Immature natural killer cell (primary cell): ENCODE measurements around the gene NCKAP5. TPM values are rescaled to one million over a fixed set of nuclear protein-coding genes. Genes with fewer than 3 reads are reported as not detected.
"Not testable (repeated sequence)": the region's sequence is repeated elsewhere in the genome, so short reads cannot be mapped to it uniquely, and the experiment has no call there.

Experiments used
- DNase-seq, 3 donors: peaks; one replicate each; pipeline ENCODE4 v3.0.0; 2022; ENCODE audit warnings: mixed read lengths in 1 of 3
- H3K27ac Mint-ChIP-seq, 6 donors: one replicate each; pipeline ENCODE4 v1.8.0; 2020; ENCODE audit warnings: mixed read lengths in 6 of 6, mild to moderate bottlenecking in 5 of 6, inconsistent platforms in 4 of 6, moderate library complexity in 3 of 6
- H3K27me3 Mint-ChIP-seq, 3 donors: one replicate each; pipeline ENCODE4 v1.8.0; 2020 to 2021; ENCODE audit warnings: low read depth in 3 of 3, mild to moderate bottlenecking in 3 of 3, mixed read lengths in 3 of 3, moderate library complexity in 3 of 3, inconsistent platforms in 1 of 3
- H3K36me3 Mint-ChIP-seq, 3 donors: one replicate each; pipeline ENCODE4 v1.8.0; 2020; ENCODE audit warnings: mixed read lengths in 3 of 3, inconsistent platforms in 2 of 3, mild to moderate bottlenecking in 2 of 3
- H3K4me1 Mint-ChIP-seq, 2 donors: one replicate each; pipeline ENCODE4 v1.8.0; 2020; ENCODE audit warnings: inconsistent platforms in 2 of 2, mild to moderate bottlenecking in 2 of 2, mixed read lengths in 2 of 2, moderate library complexity in 1 of 2
- H3K4me3 Mint-ChIP-seq, 5 donors: one replicate each; pipeline ENCODE4 v1.8.0; 2020; ENCODE audit warnings: mild to moderate bottlenecking in 5 of 5, mixed read lengths in 5 of 5, inconsistent platforms in 3 of 5, moderate library complexity in 3 of 5
- H3K9me3 Mint-ChIP-seq, 6 donors: one replicate each; pipeline ENCODE4 v1.8.0; 2020; ENCODE audit warnings: mild to moderate bottlenecking in 6 of 6, mixed read lengths in 6 of 6, inconsistent platforms in 4 of 6, moderate library complexity in 3 of 6
- polyA plus RNA-seq, 3 donors: library from polyadenylated mRNA; unstranded; fragments of 300-500 nt; fragmentation: Illumina TruSeq; gene quantifications; one replicate each; pipeline ENCODE4 v1.2.3, GENCODE V29; 2021

NCKAP5 gene
- polyA plus RNA-seq, 3 donors from 2014 or later = not detected

- Mint-ChIP-seq H3K9me3 (peaks cover 6 to 45% (median 19%) of the 10 kb centered on the region in 6 donors), H3K36me3 (peaks cover 0 to 3% (median 0%) of the 10 kb centered on the region in 3 donors), H3K27ac (no peak overlapping the region), H3K4me1 (no peaks in the 10 kb centered on the region), H3K27me3 (no peaks in the 10 kb centered on the region), H3K4me3 (no peak overlapping the region)
- no peak for DNase-seq
Measured at GRCh38 chr2:132811148-132811915, 756.9 kb downstream of the NCKAP5 start.

- not testable (repeated sequence) for H3K4me1 Mint-ChIP-seq
Measured at GRCh38 chr2:132809962-132810361, 758.3 kb downstream of the NCKAP5 start.

DNA sequence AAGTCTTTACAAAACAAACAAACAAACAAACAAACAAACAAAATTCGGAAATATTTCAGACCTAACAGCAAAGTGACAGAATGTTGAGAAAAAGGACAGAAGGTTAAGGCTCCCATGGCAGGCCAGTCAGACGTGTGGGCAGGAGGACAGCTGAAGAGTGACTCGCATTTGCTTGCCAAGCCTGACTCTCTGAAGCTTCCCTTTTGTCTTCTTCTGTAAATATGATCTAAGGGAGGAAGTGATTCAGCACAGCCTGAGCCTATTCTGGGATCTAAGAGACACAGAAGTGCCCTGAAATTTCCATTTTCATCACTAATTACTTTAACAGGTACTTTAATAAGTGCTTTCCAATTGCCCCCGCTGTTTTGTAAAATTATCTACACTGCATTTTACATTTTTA is 764.2 kb downstream of the NCKAP5 start:
- H3K4me3 Mint-ChIP-seq = no peak overlapping the region

More at GRCh38 chr2:132809962-132810361, 758.3 kb downstream of the NCKAP5 start:
- H3K9me3 Mint-ChIP-seq = peaks cover 2 to 50% (median 19%) of the 10 kb centered on the region in 6 donors
- H3K4me3 Mint-ChIP-seq, H3K27me3 Mint-ChIP-seq, DNase-seq, H3K36me3 Mint-ChIP-seq, H3K27ac Mint-ChIP-seq: not testable (repeated sequence)

GRCh38 chr2:132798341-132798740 is 769.9 kb downstream of the NCKAP5 start:
- no peak overlapping the region for H3K4me3 Mint-ChIP-seq
- H3K9me3 Mint-ChIP-seq = peaks cover 0 to 17% (median 2%) of the 10 kb centered on the region in 6 donors
- no peak overlapping the region for H3K27ac Mint-ChIP-seq
- DNase-seq = no peak
- no peaks in the 10 kb centered on the region for H3K4me1 Mint-ChIP-seq
- no peaks in the 10 kb centered on the region for H3K27me3 Mint-ChIP-seq
- H3K36me3 Mint-ChIP-seq = no peaks in the 10 kb centered on the region

More for the DNA sequence above, 764.2 kb downstream of the NCKAP5 start:
- Mint-ChIP-seq H3K27me3 (no peaks in the 10 kb centered on the region), H3K27ac (no peak overlapping the region), H3K4me1 (no peaks in the 10 kb centered on the region), H3K36me3 (peaks cover 0 to 3% (median 0%) of the 10 kb centered on the region in 3 donors), H3K9me3 (peaks cover 0 to 25% (median 10%) of the 10 kb centered on the region in 6 donors)
- no peak for DNase-seq

- H3K27ac Mint-ChIP-seq = no peak overlapping the region
- peaks cover 0 to 17% (median 3%) of the 10 kb centered on the region in 6 donors for H3K9me3 Mint-ChIP-seq
- no peaks in the 10 kb centered on the region for H3K4me1 Mint-ChIP-seq
- no peak overlapping the region for H3K4me3 Mint-ChIP-seq
- H3K36me3 Mint-ChIP-seq = no peaks in the 10 kb centered on the region
- DNase-seq = no peak
- no peaks in the 10 kb centered on the region for H3K27me3 Mint-ChIP-seq
Measured at GRCh38 chr2:132797556-132797955, 770.7 kb downstream of the NCKAP5 start.

DNA sequence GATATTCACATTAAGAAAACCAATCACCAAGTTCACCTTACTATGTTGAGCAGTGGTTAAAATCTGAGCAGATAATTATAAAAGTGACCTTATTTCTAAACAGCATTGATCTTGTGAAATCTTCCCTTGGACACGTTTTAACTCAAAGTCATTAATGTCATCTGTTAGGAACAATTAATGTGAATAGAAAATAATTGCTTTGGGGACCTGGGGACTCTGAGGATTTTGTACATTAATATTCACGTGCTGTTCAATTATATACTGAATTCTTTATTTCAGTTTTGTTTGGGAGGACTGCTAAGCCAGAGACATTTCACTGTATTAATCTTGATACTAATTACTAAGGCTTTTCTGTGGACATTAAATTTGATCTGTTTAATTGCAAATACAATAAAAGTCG is 771.2 kb downstream of the NCKAP5 start:
- Mint-ChIP-seq H3K4me3 (no peak overlapping the region), H3K27me3 (no peaks in the 10 kb centered on the region), H3K27ac (no peak overlapping the region), H3K9me3 (peaks cover 0 to 17% (median 3%) of the 10 kb centered on the region in 6 donors), H3K36me3 (no peaks in the 10 kb centered on the region), H3K4me1 (no peaks in the 10 kb centered on the region)
- DNase-seq = no peak

GRCh38 chr2:132795220-132795619 is 773.0 kb downstream of the NCKAP5 start:
- DNase-seq = no peak
- Mint-ChIP-seq H3K9me3 (peaks cover 0 to 15% (median 3%) of the 10 kb centered on the region in 6 donors), H3K4me3 (no peak overlapping the region), H3K36me3 (no peaks in the 10 kb centered on the region), H3K27me3 (no peaks in the 10 kb centered on the region), H3K4me1 (no peaks in the 10 kb centered on the region), H3K27ac (no peak overlapping the region)

DNA sequence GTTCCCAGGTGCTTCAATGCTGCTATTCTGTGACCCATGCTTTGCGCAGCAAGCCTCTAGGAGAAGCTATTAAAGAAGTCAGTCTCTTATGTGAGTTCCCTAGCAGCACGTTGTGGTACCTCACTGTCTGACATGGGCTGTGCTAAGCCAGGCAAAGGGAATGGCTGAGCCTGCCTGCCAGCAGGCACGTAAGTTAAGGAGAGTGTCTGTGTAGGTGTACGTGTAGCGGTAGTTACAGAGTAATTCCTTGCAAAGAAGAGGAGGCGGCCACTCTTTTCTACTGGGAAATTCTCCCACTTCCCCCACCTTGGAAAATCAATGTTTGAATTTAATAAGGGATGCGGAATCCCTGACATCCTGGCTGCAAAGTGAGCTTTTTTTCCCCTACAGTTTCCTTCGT is 774.7 kb downstream of the NCKAP5 start:
- H3K4me3 Mint-ChIP-seq = no peak overlapping the region
- no peaks in the 10 kb centered on the region for H3K27me3 Mint-ChIP-seq
- DNase-seq = no peak
- no peaks in the 10 kb centered on the region for H3K4me1 Mint-ChIP-seq
- H3K36me3 Mint-ChIP-seq = no peaks in the 10 kb centered on the region
- no peak overlapping the region for H3K27ac Mint-ChIP-seq
- H3K9me3 Mint-ChIP-seq = peaks cover 0 to 15% (median 4%) of the 10 kb centered on the region in 6 donors

GRCh38 chr2:132790207-132790785 is 778.0 kb downstream of the NCKAP5 start:
- Mint-ChIP-seq H3K36me3 (no peaks in the 10 kb centered on the region), H3K4me3 (no peak overlapping the region), H3K9me3 (peaks cover 0 to 4% (median under 1%) of the 10 kb centered on the region in 6 donors), H3K4me1 (no peaks in the 10 kb centered on the region), H3K27ac (no peak overlapping the region), H3K27me3 (no peaks in the 10 kb centered on the region)
- DNase-seq = no peak

DNA sequence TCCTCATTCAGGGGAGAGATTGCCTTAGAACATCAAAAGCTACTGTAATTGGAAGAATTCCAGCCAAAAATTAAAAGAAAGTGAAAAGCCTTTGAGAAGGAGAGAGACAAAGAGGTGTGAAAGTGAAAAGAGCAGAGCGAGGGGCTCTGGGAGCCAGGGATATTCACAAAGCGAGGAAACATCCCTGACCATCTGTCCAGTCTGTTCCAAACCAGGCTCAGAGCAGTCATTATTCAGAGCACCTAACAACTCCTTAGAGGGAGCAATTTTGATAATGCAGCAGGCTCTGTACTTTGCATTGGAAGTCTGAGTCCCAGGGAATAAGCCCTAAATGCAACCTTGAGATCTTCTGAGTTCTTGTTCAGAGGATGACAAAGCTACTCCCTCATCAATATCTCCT is 779.2 kb downstream of the NCKAP5 start:
- no peak overlapping the region for H3K27ac Mint-ChIP-seq
- no peak for DNase-seq
- no peaks in the 10 kb centered on the region for H3K4me1 Mint-ChIP-seq
- no peaks in the 10 kb centered on the region for H3K27me3 Mint-ChIP-seq
- H3K4me3 Mint-ChIP-seq = no peak overlapping the region
- H3K36me3 Mint-ChIP-seq = no peaks in the 10 kb centered on the region
- H3K9me3 Mint-ChIP-seq = peaks cover 0 to 5% (median 3%) of the 10 kb centered on the region in 6 donors

DNA sequence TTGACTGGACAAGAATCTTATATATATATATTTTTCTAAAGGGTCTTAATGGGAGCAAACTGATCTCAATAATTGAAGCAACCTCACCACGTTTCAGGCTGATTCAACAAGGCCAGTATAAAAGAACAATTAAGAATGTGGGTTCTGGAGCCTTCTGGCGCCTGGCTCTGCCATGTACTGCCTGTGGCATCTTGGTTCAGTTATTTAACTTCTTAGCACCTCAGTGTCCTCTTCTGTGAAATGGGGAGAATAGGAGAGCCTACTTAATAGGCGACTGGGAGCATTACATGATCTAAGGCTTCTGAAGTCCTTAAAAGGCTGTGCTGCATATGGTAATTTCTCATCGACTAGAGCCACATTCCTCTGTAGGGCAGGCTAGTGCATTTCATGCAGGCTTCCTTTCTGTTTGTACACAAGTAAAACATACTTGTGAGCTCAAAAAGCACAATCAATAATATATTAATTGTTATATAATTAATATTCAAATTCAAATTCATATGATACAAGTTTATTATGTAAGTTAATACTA is 779.9 kb downstream of the NCKAP5 start:
- H3K4me3 Mint-ChIP-seq = no peak overlapping the region
- H3K27ac Mint-ChIP-seq = no peak overlapping the region
- DNase-seq = no peak
- no peaks in the 10 kb centered on the region for H3K36me3 Mint-ChIP-seq
- peaks cover 0 to 9% (median 7%) of the 10 kb centered on the region in 6 donors for H3K9me3 Mint-ChIP-seq
- H3K27me3 Mint-ChIP-seq = no peaks in the 10 kb centered on the region
- no peaks in the 10 kb centered on the region for H3K4me1 Mint-ChIP-seq

DNA sequence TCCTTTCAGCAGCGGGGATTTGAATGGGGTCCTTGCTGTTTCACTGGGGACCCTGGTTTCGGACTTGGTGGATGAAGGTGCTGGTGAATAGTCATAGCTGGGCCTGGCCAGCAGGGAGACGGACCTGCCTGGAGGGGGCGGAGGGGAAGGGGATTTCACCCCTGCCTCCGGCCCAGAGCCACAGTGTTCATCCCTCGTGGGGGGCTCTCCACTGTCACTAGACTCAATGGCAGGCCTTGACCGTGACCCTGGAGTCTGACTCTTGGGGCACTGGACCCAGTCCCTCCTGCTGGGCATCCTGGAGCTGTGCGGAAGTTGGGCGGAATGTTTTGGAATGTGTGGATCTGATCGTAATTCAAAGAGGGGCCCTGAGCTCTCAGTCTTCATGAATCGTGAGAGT is 784.4 kb downstream of the NCKAP5 start:
- Mint-ChIP-seq H3K27ac (no peak overlapping the region), H3K4me3 (no peak overlapping the region), H3K4me1 (no peaks in the 10 kb centered on the region), H3K27me3 (peaks cover 0 to 1% (median 0%) of the 10 kb centered on the region in 3 donors), H3K36me3 (no peaks in the 10 kb centered on the region), H3K9me3 (peaks cover 5 to 28% (median 10%) of the 10 kb centered on the region in 6 donors)
- DNase-seq = no peak

- H3K4me3 Mint-ChIP-seq = no peak overlapping the region
- H3K36me3 Mint-ChIP-seq = no peaks in the 10 kb centered on the region
- peaks cover 5 to 30% (median 10%) of the 10 kb centered on the region in 6 donors for H3K9me3 Mint-ChIP-seq
- peaks cover 0 to 1% (median 0%) of the 10 kb centered on the region in 3 donors for H3K27me3 Mint-ChIP-seq
- no peaks in the 10 kb centered on the region for H3K4me1 Mint-ChIP-seq
- DNase-seq = no peak
- no peak overlapping the region for H3K27ac Mint-ChIP-seq
Measured at GRCh38 chr2:132782176-132782783, 786.0 kb downstream of the NCKAP5 start.

GRCh38 chr2:132780651-132781050 is 787.6 kb downstream of the NCKAP5 start:
- Mint-ChIP-seq H3K27me3 (peaks cover 0 to 1% (median 0%) of the 10 kb centered on the region in 3 donors), H3K36me3 (no peaks in the 10 kb centered on the region), H3K27ac (no peak overlapping the region), H3K9me3 (peaks cover 5 to 37% (median 12%) of the 10 kb centered on the region in 6 donors), H3K4me1 (no peaks in the 10 kb centered on the region), H3K4me3 (no peak overlapping the region)
- no peak for DNase-seq
